ENCODE results near the gene ADAMTS16. TPM values are rescaled to one million over a fixed set of nuclear protein-coding genes. Genes with fewer than 3 reads are reported as not detected.

The ADAMTS16 gene
- total RNA-seq, 1 experiment from 2014 or later, result 30.1 TPM

- Mint-ChIP-seq H3K4me1 (peaks cover 9% of the 10 kb centered on the region; the same call in 1 of the 2 replicates), H3K4me3 (no peak overlapping the region), H3K27ac (no peak overlapping the region), H3K27me3 (ENCODE audit: low read depth) (peaks cover 7% of the 10 kb centered on the region; the same call in 1 of the 2 replicates), H3K36me3 (no peaks in the 10 kb centered on the region), H3K9me3 (peaks cover 16% of the 10 kb centered on the region)
- DNase-seq (ENCODE audit: low spot score) (no peak), ATAC-seq (no peak)
- ChIA-PET POLR2A (no interaction called here), CTCF (interaction anchor here (2.1 kb wide), 1 partner anchor 59 kb away, joined by 4 read pairs; no protein-coding TSS in a partner anchor)
- TF ChIP-seq GABPB1 (CRISPR knock-in tag; IDR thresholded peaks at IDR 0.05) (peak; percentile 93), ZNF232 (CRISPR knock-in tag; IDR thresholded peaks at IDR 0.05) (no peak)
Measured at GRCh38 chr5:5351288-5351979, 211.3 kb downstream of the ADAMTS16 start.

- Mint-ChIP-seq H3K27me3 (ENCODE audit: low read depth) (peaks cover 7% of the 10 kb centered on the region; the same call in 1 of the 2 replicates), H3K27ac (no peak overlapping the region; the same call in 1 of the 2 replicates), H3K36me3 (no peaks in the 10 kb centered on the region), H3K4me1 (peaks cover 9% of the 10 kb centered on the region; the same call in 1 of the 2 replicates), H3K9me3 (peaks cover 5% of the 10 kb centered on the region; the same call in 1 of the 2 replicates), H3K4me3 (no peak overlapping the region)
- no peak for TF ChIP-seq FOXJ3 (CRISPR knock-in tag; IDR thresholded peaks at IDR 0.05; ENCODE audit: borderline replicate concordance)
- TF ChIP-seq FOXK1 (CRISPR knock-in tag; IDR thresholded peaks at IDR 0.05), result no peak
- no peak for TF ChIP-seq GTF2I (CRISPR knock-in tag; conservative IDR thresholded peaks at IDR 0.05)
- TF ChIP-seq OVOL2 (CRISPR knock-in tag; IDR thresholded peaks at IDR 0.05; ENCODE audit: borderline replicate concordance), result no peak
- TF ChIP-seq ERG (CRISPR knock-in tag; IDR thresholded peaks at IDR 0.05), result no peak
- TF ChIP-seq IRF1 (CRISPR knock-in tag; IDR thresholded peaks at IDR 0.05), result no peak
- no peak for TF ChIP-seq FOXP4 (CRISPR knock-in tag; IDR thresholded peaks at IDR 0.05)
- no peak for TF ChIP-seq SOX15 (CRISPR knock-in tag; IDR thresholded peaks at IDR 0.05)
- no peak for TF ChIP-seq CBFB (CRISPR knock-in tag; IDR thresholded peaks at IDR 0.05; ENCODE audit: low read depth)
- TF ChIP-seq TEAD1 (CRISPR knock-in tag; IDR thresholded peaks at IDR 0.05), result no peak
- TF ChIP-seq ETV6 (CRISPR knock-in tag; IDR thresholded peaks at IDR 0.05), result no peak
- no peak for TF ChIP-seq ZMAT4 (CRISPR knock-in tag; IDR thresholded peaks at IDR 0.05)
- TF ChIP-seq GABPB1 (CRISPR knock-in tag; IDR thresholded peaks at IDR 0.05), result no peak
- no peak for TF ChIP-seq ZNF425 (CRISPR knock-in tag; conservative IDR thresholded peaks at IDR 0.05)
- TF ChIP-seq ZNF416 (CRISPR knock-in tag; IDR thresholded peaks at IDR 0.05), result no peak
- TF ChIP-seq ZBTB21 (CRISPR knock-in tag; IDR thresholded peaks at IDR 0.05; ENCODE audit: borderline replicate concordance), result no peak
- no peak for TF ChIP-seq ZNF512 (CRISPR knock-in tag; IDR thresholded peaks at IDR 0.05; ENCODE audit: borderline replicate concordance)
- no peak for TF ChIP-seq TCF7 (CRISPR knock-in tag; IDR thresholded peaks at IDR 0.05; ENCODE audit: low read depth)
- no peak for TF ChIP-seq SP1 (CRISPR knock-in tag; conservative IDR thresholded peaks at IDR 0.05)
- no peak for TF ChIP-seq IRF2 (CRISPR knock-in tag; IDR thresholded peaks at IDR 0.05; ENCODE audit: borderline replicate concordance, low read depth)
- ChIA-PET POLR2A (no interaction called here), CTCF (no interaction called here)
- ATAC-seq, result no peak
- DNase-seq (ENCODE audit: low spot score), result no peak
Measured at GRCh38 chr5:5352675-5353074, 212.5 kb downstream of the ADAMTS16 start.

All from WTC11 (cell line).